ENCODE data around the gene TRAK1.

The TRAK1 gene

GRCh38 chr3:42188376-42188775 lies 97.2 kb downstream of the TRAK1 start:
- H3K27ac ChIP-seq: no peak overlapping the region

GRCh38 chr3:42189001-42189460 lies 97.9 kb downstream of the TRAK1 start:
- TF ChIP-seq CTCF (conservative IDR thresholded peaks at IDR 0.05): no peak
- no peak overlapping the region for H3K27ac ChIP-seq

More at GRCh38 chr3:42188376-42188775, 97.2 kb downstream of the TRAK1 start:
- no peak for TF ChIP-seq CTCF (conservative IDR thresholded peaks at IDR 0.05)

DNA sequence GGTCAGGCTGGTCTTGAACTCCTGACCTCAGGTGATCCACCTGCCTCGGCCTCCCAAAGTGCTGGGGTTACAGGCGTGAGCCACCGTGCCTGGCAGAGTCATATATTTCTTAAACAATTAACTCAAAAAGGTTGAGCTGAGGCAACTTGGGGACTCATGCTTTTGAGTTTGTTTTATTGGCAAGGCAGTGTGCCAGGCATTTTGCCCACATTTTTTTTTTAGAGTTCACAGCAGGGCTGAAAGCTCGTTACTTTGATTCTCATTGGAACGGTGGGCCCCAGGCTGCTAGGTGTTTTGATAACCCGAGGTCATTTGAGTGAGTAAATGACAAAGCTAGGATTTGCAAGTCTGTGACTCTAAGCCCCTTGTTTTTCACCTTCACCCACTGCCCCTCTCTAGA lies 98.6 kb downstream of the TRAK1 start:
- no peak for TF ChIP-seq CTCF (conservative IDR thresholded peaks at IDR 0.05)
- no peak overlapping the region for H3K27ac ChIP-seq

DNA sequence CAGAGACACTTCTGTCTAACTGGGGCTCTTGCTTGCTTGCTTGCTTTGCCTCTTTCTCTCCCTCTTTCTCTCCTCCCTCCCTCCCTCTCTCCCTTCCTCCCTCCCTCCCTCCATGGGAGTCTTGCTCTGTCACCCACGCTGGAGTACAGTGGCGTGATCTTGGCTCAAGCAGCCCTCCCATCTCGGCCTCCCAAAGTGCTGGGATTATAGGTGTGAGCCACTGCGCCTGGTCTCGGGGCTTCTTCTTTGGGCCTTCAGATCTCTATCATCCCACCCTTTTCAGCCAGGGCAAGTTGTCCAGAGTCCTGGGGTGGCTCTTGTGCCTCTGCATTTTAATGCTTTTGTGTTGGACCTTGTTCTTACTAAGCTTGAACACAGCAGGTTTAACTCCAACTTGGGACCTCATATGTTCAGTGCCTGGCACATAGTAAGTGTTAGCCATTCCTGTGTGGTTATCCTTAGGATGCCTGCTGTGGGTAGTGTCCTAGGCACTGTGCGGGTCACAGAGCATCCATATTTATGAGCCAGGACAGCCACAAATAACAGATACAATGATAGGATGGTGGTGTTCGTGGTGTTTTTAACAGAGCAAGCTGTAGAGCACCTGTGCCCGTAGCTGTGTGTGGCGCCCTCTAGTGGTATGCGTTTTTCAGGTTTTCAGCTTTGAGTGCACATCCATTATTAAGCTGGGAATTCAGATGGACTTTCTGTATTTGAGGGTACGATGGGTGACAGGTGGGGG lies 99.7 kb downstream of the TRAK1 start:
- no peak overlapping the region for H3K27ac ChIP-seq
- TF ChIP-seq CTCF (conservative IDR thresholded peaks at IDR 0.05): peak; percentile 96

GRCh38 chr3:42191443-42191747 lies 100.2 kb downstream of the TRAK1 start:
- TF ChIP-seq CTCF (conservative IDR thresholded peaks at IDR 0.05): peak; percentile 40
- no peak overlapping the region for H3K27ac ChIP-seq

DNA sequence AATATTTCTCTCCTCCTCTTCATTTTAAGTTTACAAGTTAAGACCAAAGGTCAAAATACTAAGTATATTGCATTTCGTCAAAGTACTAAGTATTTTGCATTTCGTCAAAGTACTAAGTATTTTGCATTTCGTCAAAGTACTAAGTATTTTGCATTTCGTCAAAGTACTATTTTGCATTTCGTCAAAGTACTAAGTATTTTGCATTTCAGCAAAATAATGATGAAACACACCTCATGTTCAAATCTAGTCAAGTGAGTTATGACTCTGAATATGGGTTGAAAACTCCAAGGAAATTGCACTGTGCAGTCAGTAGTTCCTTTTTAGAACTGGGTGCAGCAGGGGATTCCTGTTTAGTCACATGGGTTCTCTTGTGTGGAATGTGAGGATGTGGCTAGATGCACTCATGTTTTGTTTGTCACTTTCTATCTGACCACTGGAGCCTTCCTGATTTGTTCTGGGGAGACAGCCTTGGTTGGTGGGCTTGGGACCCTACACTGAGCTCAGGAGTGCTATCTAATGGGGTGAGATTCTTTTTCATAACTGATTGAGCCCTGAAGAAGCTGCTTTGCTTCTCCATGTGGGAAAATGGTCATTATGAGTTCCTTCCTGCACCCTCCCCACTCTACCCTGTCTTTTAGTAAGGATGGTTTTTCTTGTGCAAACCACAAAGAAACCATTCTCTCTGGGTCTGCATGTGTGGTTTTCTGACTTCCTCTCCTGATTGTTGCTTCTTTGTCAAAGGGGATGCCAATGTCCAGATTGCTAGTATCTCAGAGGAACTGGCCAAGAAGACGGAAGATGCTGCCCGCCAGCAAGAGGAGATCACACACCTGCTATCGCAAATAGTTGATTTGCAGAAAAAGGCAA lies 101.4 kb downstream of the TRAK1 start:
- H3K27ac ChIP-seq: no peak overlapping the region
- no peak for TF ChIP-seq CTCF (conservative IDR thresholded peaks at IDR 0.05)

- no peak overlapping the region for H3K27ac ChIP-seq
- TF ChIP-seq CTCF (conservative IDR thresholded peaks at IDR 0.05): no peak
Measured at GRCh38 chr3:42194943-42195510, 103.9 kb downstream of the TRAK1 start.

Data from VCaP (cell line).